ENCODE results near the gene STX1B.
A peak's percentile ranks its signal among the peaks of the same experiment; 100 is the strongest.

The STX1B gene

GRCh38 chr16:30996324-30996984 is 14.0 kb downstream of the STX1B start:
- TF ChIP-seq CTCF (IDR thresholded peaks at IDR 0.05; ENCODE audit: low read depth, low read length): no peak
- peak overlapping the region; percentile 50 to 52 for H3K4me3 ChIP-seq (replicated peaks in 1 of 2; ENCODE audit: low read depth in 2 of 2, low read length in 2 of 2)
- peak in 1 of 2 donors; percentile 30 for DNase-seq (ENCODE audit: low read depth in 2 of 2)

GRCh38 chr16:30995927-30996323 is 14.5 kb downstream of the STX1B start:
- DNase-seq (ENCODE audit: low read depth in 2 of 2): no peak
- no peak for TF ChIP-seq CTCF (IDR thresholded peaks at IDR 0.05; ENCODE audit: low read depth, low read length)
- no peak overlapping the region for H3K4me3 ChIP-seq (replicated peaks in 1 of 2; ENCODE audit: low read depth in 2 of 2, low read length in 2 of 2)

GRCh38 chr16:30992931-30993816 is 17.3 kb downstream of the STX1B start:
- no peak for TF ChIP-seq CTCF (IDR thresholded peaks at IDR 0.05; ENCODE audit: low read depth, low read length)
- no peak overlapping the region for H3K4me3 ChIP-seq (replicated peaks in 1 of 2; ENCODE audit: low read depth in 2 of 2, low read length in 2 of 2)
- no peak for DNase-seq (ENCODE audit: low read depth in 2 of 2)

GRCh38 chr16:30992276-30992780 is 18.1 kb downstream of the STX1B start:
- H3K4me3 ChIP-seq (replicated peaks in 1 of 2; ENCODE audit: low read depth in 2 of 2, low read length in 2 of 2): no peak overlapping the region
- no peak for DNase-seq (ENCODE audit: low read depth in 2 of 2)
- TF ChIP-seq CTCF (IDR thresholded peaks at IDR 0.05; ENCODE audit: low read depth, low read length): no peak

- H3K4me3 ChIP-seq (replicated peaks in 1 of 2; ENCODE audit: low read depth in 2 of 2, low read length in 2 of 2): no peak overlapping the region
- DNase-seq (ENCODE audit: low read depth in 2 of 2): no peak
- no peak for TF ChIP-seq CTCF (IDR thresholded peaks at IDR 0.05; ENCODE audit: low read depth, low read length)
These were observed 19.4 kb downstream of the STX1B start for GRCh38 chr16:30991052-30991451.

- no peak overlapping the region for H3K4me3 ChIP-seq (replicated peaks in 1 of 2; ENCODE audit: low read depth in 2 of 2, low read length in 2 of 2)
- TF ChIP-seq CTCF (IDR thresholded peaks at IDR 0.05; ENCODE audit: low read depth, low read length): no peak
- no peak for DNase-seq (ENCODE audit: low read depth in 2 of 2)
These were observed 20.3 kb downstream of the STX1B start for GRCh38 chr16:30990105-30990504.

Measured in cardiac fibroblast (primary cell).